Measurements from ENCODE around the gene MDH2.
"Not testable (repeated sequence)": the region's sequence is repeated elsewhere in the genome, so short reads cannot be mapped to it uniquely, and the experiment has no call there.

The MDH2 gene, protein sequence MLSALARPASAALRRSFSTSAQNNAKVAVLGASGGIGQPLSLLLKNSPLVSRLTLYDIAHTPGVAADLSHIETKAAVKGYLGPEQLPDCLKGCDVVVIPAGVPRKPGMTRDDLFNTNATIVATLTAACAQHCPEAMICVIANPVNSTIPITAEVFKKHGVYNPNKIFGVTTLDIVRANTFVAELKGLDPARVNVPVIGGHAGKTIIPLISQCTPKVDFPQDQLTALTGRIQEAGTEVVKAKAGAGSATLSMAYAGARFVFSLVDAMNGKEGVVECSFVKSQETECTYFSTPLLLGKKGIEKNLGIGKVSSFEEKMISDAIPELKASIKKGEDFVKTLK

DNA sequence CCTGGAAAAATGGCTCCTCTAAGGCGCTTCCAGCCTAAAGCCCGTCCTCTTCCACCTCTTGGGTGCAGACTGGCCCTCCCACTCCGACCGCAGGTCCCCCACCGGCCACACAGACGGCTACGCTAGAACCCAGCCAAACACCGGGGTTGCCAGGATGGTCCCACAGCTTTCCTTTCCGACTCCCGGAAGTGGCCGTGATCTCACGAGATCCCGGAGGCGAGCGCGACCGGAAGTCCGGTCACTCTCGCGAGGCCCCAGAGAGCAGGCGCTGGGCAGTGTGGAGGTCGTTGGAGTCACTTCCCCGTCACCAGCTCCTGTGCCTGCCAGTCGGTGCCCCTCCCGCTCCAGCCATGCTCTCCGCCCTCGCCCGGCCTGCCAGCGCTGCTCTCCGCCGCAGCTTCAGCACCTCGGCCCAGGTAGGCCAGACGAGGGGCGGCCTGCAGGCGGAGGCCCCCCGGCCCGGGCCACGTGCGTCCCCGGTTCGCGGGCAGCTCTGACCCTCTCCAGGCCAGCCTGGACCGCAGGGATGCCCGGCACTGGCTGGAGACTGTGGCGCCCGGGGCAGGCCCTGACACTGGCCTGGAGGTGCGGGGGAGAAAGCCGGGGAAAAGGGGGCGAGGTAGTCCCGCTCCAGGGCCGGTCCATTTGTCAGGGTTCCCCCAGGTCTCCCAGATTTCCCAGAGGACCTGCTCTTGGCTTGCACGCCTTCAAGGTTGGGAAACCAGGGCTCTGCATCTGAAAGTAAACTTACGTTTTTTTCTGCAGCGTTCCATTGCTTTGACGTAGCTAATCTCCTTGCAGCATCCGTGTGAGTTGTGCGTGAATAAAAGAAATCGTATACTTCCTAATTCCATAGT lies at the start of gene MDH2, which contains the start of gene STYXL1:
MDH2 (plus strand) TSS at position 296 of the 857 bp plus-strand sequence; CDS start at position 351, 55 bp downstream.
STYXL1 (minus strand) TSS at position 190 of the 857 bp plus-strand sequence. CDS start 17,477 bp downstream, outside the sequence.
- peak; percentile 96 for DNase-seq

DNA sequence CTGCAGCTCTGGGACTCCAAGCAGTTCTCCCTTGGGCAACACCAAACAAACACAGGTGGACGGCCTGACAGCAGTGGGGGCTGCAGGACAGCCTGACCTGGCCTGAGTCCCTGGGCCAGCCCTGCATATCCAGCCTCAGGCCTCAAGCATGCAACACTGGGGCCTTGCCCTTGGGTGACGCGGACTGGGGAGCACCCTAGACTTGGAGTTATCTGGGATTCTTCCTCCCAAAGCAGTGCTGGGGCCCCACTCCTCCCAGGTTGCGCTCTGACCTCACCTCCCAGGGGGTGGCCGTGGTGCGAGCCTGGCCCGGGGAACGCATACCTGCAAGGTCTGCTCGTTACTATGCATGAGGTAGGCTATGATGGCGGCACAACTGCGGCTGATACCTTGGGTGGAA lies 47.3 kb upstream of the MDH2 start:
- DNase-seq = no peak

DNA sequence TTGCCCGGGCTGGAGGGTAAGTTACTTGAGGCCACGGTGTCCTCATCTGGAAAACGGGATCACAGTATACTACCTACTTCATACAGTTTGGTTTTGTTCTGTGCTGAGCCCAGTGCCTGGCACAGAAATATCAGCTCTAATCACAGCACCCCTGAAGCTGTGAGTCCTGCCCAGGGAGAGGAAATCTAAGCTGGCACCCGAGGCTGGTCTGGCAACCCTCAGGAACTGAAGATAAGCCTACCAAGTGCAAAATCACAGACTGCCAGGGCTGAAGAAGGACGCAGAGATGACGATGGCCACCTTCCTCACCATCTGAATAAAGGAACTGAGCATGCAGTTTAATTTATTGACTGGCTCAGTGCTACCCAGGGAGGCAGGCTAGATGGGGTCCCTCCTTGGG lies 45.8 kb upstream of the MDH2 start:
- no peak for DNase-seq

DNA sequence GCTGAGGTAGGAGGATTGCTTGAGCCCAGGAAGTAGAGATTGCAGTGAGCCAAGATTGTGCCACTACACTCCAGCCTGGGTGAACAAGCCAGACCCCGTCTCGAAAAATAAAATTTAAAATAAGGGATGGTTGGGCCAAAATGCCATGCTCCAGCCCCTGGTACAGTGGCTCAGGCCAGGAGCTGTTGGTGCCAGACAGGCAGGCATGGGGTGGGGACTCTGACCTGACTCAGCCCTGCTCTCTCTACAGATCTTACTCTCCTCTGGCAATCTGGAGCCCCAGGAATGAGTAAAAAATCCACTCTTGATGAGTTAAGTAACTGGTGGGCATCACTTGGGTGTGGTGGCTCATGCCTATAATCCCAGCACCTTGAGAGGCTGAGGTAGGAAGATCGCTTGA lies 45.1 kb upstream of the MDH2 start:
- DNase-seq = no peak

DNA sequence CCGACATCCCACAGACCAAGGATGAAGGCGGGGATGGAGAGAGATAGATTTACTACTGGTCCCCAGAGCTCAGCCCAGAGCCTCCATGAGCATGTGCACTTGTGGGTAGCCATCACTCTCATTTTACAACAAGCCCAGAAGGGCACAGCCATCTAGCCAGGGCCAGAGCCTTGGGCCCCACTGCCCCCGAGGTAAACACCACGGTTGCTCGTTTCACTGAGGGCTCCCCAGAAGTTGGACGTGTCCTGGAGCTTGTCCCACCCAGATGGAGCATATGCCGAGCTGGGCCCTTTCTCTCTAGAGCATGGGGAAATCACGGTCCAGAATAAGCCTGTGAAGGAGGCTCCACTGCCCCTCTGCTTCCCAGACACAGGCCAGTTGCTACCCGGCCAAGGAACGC lies 44.6 kb upstream of the MDH2 start:
- DNase-seq = no peak

DNA sequence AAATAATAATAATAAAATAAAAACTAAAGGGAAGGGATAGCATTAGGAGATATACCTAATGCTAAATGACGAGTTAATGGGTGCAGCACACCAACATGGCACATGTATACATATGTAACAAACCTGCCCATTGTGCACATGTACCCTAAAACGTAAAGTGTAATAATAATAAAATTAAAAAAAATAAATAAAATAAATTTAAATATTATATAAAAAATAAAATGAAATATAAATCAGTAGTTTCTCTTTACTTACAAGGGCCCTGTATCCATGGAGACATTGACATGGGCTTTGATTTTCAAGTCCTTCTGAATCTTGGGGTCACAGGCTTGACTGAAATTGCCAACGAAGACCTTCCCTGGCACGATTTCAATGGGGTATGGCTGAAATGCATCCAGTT lies 42.9 kb upstream of the MDH2 start:
- DNase-seq = not testable (repeated sequence)

DNA sequence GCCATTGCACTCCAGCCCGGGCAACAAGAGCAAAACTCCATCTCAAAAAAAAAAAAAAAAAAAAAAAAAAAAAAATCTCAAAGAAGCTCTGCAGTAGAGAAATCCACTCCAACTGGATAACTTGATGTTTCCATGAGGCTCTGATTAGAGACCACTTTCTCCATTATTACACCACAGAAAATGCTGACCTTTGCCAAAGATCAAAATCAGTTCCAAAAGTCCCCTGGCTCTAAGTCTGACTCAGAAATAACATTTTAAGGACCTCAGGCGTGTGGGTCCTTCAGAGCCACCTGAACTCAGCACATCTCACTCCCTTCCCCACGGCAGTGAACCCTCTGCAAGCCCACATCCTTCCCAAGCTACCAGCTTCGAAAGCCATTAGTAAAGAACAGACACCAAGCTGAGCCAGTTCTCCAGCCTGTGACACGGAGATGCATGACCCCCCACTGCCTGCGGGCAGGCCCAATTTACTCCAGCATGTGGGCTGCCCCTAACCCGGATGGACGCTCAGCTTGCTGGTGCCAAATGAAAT lies 39.7 kb upstream of the MDH2 start:
- DNase-seq = peak; percentile 61

DNA sequence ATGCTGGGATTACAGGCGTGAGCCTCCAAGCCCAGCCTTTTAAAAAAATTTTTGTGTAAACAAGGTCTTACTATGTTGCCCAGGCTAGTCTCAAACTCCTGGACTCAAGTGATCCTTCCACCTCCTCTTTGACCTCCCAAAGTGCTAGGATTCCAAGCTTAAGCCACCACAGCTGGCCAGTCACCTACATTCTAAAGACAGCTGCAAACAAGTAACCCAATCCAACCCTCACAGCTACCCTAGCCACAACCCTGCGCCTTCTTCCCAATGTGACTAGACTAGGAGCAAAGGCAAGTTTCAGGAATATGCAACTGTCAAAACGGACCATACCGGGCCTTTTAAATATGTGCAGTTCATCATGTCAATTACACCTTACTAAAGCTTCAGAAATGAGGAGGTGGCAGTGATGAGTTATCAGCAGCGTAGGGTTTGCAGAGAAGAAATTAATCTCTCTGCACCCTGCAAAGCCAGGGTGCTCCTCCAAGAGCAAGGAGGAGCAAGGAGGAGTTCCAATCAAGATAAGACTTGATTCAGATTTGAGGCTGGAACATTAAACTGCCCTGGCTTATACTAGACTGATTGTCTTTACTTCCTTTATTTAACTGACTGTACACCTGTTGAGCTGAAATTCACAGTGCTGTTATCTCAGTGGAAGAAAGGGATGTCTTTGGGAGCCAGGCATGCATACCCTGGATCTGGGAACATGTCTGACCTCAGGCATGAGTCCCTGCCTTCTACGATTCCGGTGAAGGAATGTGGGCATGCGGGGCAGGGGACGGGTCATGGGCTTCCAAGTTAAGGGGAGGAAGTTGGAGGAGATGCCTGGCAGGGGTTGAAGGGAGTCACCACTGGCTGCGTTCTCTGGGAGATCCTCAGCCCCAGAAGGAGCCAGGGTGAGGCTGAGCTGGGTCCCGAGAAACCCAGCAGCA lies 38.0 kb upstream of the MDH2 start:
- DNase-seq = no peak

DNA sequence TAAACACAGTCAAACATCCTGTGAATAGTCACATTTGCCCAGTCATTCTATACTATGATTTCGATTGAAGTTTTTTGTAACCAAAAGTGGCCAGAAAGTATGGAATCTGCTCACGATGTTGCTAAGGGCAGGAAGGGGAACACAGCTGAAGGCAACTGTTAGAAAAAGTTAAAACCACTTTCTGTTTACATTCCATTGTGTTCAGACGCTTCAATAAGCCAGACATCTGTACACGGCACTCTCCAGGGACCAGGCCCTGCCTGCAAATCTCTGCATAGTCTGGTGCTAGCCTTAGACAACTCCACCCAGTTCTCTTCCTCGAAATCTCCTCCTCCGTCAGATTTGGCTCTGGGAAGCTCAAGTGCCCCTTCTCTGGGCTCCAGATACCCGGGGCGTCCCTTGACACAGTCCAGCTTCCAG lies 36.5 kb upstream of the MDH2 start:
- DNase-seq = no peak

DNA sequence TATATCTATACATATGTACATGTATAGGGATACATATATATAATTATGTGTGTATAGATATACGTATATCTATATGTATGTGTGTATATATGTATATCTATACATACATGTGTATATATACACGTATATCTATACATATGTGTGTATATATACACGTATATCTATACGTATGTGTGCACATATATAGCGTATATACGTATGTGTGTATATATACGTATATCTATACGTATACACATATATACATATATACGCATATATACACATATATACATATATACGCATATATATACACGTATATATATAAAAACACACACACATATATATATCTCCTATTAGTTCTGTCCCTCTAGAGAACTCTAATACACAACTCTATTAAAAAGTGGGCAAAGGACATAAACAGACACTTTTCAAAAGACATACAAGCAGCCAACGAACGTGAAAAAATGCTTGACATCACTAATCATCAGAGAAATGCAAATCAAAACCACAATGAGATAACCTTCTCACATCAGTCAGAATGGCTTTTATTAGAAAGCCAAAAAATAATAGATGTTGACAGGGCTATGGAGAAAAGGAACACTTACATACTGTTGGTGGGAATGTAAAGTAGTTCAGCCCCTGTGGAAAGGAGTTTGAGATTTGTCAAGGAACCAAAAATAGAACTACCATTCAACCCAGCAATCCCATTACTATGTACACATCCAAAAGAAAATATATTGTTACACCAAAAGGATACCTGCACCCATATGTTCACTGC lies 31.5 kb upstream of the MDH2 start:
- no peak for DNase-seq

DNA sequence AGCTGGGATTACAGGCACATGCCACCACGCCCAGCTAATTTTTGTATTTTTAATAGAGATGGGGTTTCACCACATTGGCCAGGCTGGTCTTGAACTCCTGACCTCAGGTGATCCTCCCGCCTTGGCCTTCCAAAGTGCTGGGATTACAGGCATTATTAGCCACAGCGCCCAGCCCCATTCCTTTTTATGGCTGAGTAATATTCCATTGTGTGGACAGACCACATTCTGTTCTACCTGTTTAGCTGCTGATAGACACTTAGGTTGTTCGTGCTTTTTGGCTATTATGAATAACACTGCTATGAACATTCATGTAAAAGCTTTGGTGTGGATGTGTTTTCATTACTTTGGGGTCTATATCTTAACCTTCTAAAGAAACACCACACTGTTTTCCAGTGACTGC lies 29.4 kb upstream of the MDH2 start:
- not testable (repeated sequence) for DNase-seq

DNA sequence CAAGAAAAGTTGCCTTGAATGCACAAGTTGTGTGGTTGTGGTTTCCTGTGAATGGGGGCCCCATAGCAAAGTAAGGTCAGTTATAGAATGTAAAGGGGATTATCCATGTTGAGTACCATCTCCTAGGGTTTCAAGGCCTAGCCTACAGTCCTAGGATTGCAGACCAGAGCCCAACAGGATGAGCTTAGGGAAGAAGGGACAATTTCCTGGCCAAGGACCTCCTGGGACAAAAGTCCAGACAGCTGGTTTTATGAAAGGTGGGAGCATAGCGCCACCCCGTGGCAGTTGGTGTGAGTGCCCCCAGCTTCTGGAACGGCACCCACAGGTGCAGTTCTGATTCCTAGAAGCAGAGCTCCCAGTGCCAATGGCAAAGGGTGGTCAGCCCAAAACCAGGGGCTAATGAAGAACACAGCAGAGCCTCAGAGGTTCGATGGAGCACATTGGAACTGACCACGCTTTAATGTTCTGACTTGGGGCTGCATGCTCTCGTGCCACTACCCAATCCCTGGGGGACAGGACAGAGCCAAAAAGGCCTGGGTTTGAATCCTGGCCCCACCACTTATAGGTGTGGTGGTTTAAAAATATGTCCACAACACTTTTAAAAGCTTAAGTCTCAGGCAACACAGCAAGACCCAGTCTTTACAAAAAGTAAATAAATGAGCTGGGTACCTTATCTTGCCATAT lies 27.7 kb upstream of the MDH2 start:
- DNase-seq = peak; percentile 76

DNA sequence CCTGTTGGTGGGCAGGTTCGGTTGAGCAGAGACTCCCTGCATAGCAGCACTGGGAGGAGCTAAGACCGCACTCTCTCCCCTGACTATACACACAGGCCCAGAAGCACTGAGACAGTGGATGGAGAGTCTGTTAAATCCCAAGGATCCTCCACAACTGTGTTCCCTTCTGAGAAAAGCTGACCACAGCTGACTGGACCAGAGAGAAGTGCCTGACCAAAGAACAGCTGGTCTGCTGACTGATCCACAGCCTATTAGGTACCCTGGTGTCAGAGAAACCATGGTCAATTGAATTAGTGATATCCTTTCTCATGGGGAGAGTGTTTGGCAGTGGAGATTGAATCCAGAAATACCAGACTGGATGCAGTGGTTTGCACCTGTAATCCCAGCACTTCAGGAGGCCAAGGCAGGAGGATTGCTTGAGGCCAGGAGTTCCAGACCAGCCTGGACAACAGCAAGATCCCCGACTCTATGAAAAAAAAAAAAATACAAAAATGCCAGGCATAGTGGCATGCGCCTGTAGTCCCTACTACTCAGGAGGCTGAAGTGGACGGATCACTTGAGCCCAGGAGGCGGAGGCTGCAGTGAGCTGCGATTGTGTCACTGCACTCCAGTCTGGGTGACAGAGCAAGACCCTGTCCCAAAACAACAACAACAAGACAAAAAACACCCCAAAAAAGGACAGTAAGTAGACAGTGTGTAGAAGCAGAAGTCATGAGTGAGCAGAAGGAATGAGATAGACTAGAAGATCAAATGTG lies 25.7 kb upstream of the MDH2 start:
- no peak for DNase-seq

DNA sequence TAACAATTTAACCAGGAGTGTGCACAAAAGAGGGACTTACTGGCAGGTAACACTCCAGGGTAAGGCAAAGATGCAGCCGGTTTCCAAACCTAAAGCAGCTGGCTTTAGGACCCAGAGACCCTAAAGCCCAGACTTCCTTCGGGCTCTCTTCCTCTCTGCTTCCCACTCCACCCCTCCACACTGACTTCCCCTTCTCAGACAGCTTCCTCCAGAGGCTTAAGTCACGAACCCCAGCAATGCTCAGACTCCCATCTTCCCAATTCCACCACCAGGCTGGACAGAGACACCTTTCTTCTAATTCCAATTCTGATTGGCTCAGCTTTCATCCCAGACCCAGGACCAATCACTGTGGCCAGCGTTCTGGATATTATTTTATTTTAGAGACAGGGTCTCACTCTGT lies 24.9 kb upstream of the MDH2 start:
- DNase-seq = no peak

DNA sequence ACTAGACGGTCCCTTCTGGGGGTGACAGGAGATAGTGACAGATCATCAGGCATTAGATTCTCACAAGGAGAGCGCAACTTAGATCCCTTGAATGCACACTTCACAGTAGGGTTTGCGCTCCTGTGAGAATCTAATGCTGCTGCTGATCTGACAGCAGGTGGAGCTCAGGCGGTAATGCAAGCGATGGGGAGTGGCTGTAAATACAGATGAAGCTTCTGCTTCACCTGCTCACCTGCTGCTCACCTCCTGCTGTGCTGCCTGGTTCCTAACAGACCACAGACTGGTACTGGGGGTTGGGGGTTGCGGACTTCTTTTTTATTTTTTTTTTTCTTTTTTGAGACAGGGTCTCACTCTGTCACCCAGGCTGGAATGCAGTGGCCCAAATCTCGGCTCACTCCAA lies 18.2 kb upstream of the MDH2 start:
- not testable (repeated sequence) for DNase-seq

DNA sequence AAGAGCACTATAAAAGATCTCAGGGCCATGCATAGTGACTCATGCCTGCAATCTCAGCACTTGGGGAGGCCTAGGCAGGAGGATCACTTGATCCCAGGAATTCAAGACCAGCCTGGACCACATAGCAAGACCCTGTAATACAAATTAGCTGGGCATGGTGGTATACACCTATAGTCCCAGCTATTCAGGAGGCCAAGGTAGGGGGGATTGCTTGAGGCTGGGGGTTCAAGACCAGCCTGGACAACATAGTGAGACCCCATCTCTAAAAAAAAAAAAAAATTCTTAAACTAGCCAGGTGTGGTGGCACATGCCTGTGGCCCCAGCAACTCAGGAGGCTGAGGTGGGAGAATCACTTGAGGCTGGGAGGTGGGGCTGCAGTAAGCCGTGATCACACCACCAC lies 15.9 kb upstream of the MDH2 start:
- DNase-seq = no peak

DNA sequence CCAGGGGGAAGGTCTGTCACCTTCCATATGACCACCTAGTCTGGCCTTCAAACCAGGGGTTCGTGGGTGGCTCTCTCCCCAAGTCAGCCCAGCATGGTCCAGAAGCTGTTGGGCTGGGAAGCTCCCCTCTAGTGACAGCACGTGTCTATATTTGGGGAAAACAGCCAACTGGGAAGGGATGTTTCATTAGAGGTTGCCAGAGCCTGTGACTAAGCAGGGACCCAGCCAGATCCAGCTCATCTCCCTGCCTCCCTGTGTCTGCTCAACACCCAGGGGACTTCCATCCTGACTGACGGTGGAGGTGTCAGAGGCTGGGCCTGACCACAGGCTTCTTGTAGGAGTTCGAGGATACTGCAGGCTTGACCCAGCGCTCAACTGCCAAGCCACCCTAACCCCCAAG lies 10.6 kb upstream of the MDH2 start:
- DNase-seq = no peak

DNA sequence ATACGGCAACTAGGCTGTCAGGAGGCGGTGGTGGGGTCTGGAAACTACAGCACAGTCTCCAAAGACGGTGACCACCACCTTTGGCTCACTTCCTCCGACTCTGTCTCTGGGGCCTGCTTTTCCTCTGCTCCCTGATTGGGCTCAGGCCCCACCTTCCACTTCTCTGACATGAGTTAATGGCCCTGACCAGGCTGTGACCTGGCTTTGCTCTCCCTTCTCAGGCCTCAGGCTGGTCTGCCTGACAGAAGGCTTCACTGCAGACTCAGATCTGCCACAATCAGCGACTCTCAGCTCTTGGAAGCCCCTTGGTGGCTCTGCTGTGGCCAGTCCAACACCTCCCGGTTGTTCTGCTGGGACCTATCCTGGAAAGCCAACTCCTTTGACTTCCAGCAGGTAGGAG lies 7.8 kb upstream of the MDH2 start:
- no peak for DNase-seq

DNA sequence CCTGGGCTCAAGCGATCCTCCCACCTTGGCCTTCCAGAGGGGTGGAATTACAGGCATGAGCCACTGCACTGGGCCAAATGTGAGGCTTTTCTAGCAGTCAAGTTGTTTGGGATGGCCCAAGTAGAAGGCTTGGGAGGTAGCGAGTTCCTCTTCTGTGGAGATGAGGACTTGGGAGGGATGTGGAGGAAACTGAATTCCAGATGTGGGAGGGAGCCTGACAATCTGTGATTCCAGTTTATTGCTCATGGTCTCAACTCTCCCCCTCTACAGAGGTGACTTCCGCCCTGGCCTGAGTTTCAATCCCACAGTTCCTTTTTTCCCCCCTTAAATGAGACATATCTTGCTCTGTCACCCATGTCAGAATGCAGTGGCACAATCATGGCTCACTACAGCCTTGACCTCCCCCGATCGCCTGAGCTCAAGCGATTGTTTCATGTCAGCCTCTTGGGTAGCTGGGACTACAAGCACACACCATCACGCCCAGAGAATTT lies 3.5 kb upstream of the MDH2 start:
- no peak for DNase-seq

DNA sequence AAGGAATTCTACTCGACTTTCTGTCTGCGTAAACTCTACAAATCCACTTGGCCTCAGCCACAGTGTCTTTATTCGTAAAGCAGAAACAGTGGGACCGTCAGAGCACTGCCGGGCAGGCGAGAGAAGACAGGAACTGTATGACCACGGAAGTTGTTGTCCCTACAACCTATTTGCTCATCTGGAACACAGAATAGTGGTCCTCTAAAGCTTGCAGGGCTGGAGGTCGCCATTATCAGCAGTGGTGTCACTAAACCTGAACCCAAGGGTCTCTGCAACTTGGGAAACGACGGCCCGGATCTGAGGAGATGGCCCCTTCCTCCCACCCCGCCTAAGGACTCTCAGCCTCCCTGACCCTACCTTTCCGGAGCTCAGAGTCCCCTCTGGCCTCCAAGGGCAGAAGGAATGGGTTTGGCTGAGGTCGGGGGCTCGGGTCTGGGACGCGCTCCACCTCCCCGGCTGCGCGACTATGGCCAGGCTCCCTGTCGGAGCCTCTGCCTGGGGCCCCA lies 548 bp upstream of the MDH2 start:
- DNase-seq = peak; percentile 17

All from activated CD4-positive, alpha-beta T cell treated with anti-CD3 and anti-CD28 coated beads, Interleukin-2, Interleukin-6, amounts not matched to agents 100 ng/mL and 50 ng/mL, durations not matched to agents 16 hours and 8 hours (primary cell).